C4-2B (cell line): ENCODE results near the gene TRMT44.

ENCODE experiments used
- ZFX ChIP-seq: fragments of 450-650 bp; IDR thresholded peaks from 2 replicates; pipeline ENCODE4 v1.6.1; 2017
- TF ChIP-seq, protein P1 (sequence below): fragments of 450-650 bp; conservative IDR thresholded peaks from 2 replicates; pipeline ENCODE4 v1.5.1; 2017; ENCODE audit warnings: mild to moderate bottlenecking

DNA sequence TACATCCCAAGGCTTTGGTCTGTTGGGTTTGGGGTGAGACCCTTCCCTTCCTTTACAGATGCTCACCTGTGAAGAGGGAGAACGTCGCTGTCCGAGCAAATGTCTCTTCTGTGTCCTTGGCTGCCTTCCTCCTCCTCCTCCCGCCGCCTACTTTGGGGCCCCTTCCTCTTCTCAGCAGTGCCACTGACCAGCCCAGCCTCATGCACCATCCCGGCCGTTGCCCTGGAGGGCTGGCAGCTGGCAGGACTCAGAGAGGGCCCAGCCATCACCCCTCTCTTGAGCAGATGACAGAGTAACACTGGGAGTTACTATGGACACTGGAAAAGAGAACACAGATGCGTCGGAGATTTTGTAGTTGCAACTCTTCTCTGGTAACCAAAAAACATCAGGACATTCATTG, 68.2 kb downstream of the TRMT44 start:
- TF ChIP-seq, protein P1, sequence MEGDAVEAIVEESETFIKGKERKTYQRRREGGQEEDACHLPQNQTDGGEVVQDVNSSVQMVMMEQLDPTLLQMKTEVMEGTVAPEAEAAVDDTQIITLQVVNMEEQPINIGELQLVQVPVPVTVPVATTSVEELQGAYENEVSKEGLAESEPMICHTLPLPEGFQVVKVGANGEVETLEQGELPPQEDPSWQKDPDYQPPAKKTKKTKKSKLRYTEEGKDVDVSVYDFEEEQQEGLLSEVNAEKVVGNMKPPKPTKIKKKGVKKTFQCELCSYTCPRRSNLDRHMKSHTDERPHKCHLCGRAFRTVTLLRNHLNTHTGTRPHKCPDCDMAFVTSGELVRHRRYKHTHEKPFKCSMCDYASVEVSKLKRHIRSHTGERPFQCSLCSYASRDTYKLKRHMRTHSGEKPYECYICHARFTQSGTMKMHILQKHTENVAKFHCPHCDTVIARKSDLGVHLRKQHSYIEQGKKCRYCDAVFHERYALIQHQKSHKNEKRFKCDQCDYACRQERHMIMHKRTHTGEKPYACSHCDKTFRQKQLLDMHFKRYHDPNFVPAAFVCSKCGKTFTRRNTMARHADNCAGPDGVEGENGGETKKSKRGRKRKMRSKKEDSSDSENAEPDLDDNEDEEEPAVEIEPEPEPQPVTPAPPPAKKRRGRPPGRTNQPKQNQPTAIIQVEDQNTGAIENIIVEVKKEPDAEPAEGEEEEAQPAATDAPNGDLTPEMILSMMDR: no peak
- no peak for TF ChIP-seq ZFX
